Cerebellar cortex (tissue), 1 donor: ENCODE results near the gene SDK1.

Source experiments
- DNase-seq: peaks from one replicate; pipeline ENCODE4 v3.0.0-alpha.2; 2015; ENCODE audit warnings: low spot score

SDK1 gene

DNA sequence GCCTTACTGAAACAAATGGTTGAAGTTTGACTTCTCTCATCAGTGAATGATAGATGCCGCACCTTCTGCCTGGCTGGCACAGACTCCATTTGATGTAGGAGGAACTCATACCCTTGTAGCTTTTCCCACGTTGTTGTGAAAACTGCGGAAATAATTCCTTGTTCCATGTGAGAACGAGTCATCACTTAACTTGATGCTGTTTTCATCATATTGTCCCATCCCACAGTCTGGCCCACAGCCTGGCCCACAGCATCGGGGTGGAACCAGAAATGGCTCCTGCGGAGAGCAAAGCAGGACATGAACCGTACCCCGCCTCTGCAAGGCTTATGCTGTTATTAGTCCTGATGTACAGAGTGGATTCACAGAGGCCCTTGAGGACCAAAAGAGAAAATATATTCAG, 587.0 kb downstream of the SDK1 start:
- DNase-seq: no peak

GRCh38 chr7:3892157-3892556, 591.1 kb downstream of the SDK1 start:
- peak; percentile 23 for DNase-seq

- DNase-seq: peak; percentile 7
These were observed 591.6 kb downstream of the SDK1 start for GRCh38 chr7:3892686-3893085.

- no peak for DNase-seq
These were observed 592.2 kb downstream of the SDK1 start for GRCh38 chr7:3893151-3893788.

- no peak for DNase-seq
These were observed 592.7 kb downstream of the SDK1 start for GRCh38 chr7:3893789-3894153.

DNA sequence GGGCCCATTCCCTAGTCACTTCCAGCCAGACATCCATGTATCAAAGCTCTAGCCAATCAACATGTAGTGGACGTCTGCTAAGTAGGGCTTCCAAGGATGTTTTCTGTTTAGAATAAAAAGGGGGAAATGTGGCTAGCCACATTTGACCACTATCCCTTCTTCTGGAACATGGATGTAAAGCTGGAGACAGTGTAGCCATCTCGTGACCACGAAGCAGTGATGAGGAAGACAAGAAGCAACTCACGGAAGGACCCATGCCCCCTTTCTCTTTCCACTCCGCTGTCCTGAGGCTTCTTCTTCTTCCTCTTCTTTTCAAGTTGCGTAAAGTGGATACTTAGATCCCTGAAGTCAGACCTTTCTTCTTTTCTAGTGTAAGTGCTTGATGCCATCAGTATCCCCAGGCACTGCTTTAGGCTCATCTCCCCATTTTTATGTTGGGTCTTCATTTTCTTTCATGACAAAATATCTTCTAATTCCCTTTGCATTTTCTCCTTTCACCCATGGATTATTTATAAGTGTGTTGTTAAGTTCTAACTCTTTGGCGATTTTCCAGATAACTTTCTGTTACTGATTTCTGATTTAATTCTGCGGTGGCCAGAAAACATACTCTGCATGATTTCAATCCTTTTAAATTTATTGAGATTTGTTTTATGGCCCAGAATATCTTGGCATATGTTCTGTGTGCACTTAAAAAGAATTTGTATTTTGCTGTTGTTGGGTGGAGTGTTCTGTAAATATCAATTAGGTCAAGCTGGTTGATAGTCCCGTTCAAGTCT, 594.5 kb downstream of the SDK1 start:
- DNase-seq: no peak

GRCh38 chr7:3896169-3896765, 595.2 kb downstream of the SDK1 start:
- no peak for DNase-seq

DNA sequence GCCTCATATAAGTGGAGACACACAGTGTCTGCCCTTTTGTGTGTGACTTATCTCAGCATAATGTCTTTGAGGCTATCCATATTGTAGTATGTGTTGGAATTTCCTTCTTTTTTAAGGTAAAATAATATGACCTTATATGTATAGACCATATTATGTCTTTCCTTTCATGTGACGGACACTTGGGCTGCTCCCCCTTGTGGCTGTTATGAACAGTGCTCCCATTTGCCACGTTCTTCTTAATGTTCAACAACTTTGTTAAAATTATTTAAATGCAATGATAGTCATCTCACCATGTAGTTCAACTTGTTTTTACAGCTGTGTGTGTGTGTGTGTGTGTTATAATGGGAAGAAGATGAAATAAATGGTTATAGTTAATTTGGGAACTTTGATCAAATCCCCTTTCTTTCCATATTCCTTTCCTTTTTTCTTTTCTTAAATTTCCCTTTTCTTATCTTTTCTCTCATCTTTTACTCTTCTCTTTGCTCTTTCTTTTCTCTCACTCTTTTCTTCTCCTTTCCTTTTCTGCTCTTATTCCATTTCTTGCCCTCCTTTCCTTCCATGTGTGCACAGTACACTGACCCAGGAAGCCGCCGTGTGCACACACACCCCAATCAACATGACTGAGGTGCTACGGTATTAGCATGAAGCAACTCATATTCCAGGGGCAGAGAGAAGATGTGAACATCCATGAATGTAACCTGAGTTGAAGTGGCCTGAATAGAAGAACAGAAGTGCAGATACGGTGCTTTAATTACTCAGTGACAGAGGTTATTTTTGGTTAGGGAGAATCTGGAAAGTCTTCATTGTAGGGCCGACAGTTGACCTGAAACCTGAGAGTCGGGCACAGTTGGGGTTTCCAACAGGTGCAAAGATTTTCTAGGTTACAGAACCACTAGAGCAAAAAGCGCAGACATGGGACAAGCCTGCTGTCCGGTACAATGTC, 596.6 kb downstream of the SDK1 start:
- peak; percentile 17 for DNase-seq

DNA sequence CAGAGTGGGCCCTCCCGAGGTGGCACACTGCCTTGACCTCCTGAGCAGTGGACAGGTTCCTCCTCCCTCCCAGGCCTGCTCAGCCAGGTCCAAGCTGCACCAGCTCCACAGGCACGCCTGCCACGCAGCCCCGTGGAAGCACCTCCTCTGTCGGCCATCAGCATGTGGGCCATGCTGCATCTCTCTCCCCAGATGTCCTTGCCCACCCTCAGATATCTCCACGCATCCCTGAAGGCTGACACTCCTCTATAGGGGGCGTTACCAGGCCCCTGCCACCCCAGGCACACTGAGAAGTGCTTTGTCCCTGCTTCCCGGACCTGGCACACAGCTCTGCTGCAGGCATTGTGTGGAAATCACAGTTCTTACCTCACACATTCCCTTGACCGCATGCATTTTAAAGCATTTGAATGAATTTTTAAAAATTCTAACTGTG, 598.5 kb downstream of the SDK1 start:
- DNase-seq: no peak

GRCh38 chr7:3908153-3908552, 607.1 kb downstream of the SDK1 start:
- no peak for DNase-seq

- no peak for DNase-seq
These were observed 608.1 kb downstream of the SDK1 start for GRCh38 chr7:3909128-3909527.

GRCh38 chr7:3910054-3910453, 609.0 kb downstream of the SDK1 start:
- no peak for DNase-seq

DNA sequence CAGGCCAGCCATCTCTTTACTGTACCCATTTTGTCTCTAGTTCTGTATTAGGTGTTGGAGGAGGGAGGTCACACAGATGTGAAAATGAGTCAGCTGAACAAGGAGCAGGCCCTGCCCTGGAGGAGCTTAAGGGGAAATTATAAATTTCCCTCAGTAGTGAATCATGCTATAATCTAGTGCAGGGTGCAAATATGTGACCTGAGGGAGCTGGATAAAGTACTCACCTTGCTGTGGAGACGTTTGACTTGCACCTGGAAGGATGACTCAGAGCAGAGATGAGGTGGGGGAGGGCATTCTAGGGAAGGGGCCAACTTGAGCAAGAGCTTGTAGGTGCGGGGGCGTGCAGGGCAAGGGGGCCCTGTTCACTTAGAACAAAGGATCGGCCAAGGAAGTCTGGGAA, 610.6 kb downstream of the SDK1 start:
- no peak for DNase-seq

DNA sequence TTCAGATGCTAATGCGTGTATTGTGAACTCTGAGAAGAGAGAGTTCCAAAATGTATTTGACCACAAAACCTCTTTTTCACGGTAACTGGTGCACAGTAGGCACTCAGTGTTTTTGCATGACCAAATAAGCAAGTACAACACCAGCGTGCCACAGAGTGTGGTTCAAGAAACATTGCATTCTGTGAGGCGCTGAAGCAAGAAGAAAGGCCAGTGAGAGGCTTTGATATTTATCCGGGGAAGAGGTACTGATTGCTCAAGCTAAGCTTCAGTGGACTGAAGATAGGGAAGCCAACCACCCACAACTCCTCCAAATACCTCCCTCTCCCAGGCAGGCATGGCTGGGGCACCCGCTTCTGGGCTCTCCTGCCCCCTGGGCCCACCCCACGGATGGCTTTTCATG, 611.2 kb downstream of the SDK1 start:
- DNase-seq: no peak

DNA sequence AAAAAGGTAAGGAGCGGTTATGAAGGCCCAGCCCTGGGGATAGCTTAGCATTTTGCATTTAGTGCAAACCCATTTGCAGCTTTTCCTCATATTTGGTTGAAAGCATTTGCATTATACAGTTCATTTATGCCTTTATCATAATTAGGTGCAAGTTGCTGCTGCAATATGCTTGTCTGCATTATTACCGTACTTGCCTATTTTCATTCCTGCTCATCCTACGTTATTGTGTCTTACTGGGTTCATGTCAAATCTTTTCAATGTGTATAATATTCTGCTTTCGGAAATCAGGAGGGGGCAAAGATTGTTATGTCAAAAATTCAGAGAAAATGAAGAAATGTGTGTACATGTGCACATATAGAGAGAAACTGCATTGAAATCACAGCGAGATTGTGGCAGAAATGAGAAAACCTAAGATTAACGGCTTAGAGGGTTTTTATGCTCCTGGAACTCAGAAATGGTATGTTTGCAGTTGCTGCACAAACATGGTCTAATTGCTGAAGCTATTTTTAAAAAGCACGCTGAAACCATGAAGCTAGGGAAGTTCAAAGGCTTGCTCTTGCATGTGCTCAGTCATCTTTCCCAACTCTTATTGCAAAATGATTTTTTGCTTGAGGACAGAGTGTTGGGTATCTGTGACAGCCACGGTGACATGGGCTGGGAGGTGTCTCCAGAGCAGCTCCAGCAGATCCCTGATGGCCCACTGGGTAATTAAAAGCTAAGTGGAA, 613.2 kb downstream of the SDK1 start:
- DNase-seq: no peak

DNA sequence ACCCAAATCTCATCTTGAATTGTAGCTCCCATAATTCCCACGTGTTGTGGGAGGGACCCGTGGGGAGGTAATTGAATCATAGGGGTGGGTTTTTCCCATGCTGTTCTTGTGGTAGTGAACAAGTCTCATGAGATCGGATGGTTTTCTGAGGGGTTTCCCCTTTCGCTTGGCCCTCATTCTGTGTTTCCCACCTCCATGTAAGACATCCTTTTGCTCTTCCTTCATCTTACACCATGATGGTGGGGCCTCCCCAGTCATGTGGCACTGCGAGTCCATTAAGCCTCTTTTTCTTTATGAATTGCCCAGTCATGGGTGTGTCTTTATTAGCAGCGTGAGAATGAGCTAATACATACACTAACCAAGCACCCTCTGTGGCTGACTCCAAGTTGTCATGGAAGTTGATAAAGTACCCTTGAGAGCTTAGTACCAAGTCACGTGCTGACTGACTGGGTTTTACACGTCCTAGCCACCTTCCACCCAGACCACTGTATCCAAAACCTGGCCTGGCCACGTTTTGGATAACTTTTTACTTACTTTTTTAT, 614.4 kb downstream of the SDK1 start:
- DNase-seq: no peak

DNA sequence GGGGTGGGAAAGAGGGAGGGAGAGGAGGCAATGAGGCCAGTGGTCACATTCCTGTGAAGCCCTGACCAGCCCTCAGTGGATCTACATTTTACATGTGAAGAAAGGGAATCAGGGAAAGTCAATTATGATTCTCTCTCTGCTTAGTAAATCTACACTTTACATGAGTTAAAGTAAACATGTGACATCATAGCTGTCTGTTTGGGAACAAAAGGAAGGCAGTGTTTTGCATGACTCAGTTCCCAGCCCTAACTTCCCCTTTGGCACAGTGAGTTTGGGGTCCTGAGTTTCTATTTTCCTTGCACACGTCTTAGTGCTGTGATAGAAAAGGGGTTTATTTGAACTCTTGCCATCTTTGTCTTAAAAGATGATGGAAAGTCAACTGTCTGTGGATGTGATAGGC, 615.1 kb downstream of the SDK1 start:
- DNase-seq: no peak

DNA sequence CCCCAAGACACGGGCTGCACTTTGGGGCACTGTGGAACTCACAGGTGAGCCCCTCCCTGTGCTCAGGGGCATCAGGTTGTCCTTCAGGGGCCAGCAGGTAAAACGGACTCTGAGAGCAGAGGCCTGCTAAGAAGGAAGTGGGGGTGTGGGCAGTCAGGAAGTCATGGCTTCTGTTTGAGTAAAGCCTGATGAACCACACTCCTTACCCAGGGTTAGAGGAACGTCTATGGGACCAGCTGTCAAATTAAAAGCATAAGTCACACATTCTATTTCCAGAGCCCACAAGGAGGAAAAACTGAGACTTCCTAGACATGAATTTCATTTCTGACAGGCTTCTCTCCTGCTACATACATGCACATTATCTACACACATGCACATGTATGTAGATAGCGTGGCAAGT, 616.4 kb downstream of the SDK1 start:
- DNase-seq: no peak

DNA sequence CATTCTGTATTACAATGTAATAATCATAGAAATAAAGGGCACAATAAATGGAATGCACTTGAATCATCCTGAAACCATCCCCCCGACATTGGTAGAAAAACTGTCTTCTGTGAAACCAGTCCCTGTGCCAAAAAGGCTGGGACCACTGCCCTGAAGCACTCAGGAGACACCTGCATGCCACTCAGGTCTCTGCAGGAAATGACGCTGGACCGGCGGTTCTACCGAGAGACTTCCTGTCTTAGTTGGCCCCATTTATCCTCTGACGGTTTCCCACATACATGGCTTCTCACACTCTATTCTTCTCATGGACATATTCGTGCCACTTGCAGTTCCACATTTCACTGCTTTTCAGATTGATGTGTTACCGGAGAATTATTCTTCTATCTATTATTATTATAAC, 617.5 kb downstream of the SDK1 start:
- DNase-seq: no peak

DNA sequence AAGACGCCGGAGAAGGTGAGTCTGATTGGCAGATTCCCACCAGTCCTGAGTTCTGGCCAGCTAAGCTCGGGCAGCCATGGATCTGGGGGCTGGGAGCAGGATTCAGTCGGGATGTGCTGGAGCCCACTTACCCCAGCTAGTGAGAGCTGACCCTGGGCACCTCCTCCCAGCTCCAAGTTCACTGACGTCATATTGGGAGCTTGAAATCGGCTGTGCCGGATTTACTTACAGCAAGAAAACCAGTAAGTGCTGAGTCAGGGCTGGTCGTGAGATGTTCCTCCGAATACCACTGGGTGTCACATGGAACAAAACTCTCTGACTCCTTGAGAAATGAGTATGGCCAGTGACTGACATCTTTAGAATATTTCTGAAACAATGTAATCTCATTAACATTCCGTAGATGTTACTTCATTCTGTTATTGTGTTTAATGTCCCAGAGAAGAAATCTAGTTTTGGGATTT, 621.2 kb downstream of the SDK1 start:
- peak; percentile 5 for DNase-seq

DNA sequence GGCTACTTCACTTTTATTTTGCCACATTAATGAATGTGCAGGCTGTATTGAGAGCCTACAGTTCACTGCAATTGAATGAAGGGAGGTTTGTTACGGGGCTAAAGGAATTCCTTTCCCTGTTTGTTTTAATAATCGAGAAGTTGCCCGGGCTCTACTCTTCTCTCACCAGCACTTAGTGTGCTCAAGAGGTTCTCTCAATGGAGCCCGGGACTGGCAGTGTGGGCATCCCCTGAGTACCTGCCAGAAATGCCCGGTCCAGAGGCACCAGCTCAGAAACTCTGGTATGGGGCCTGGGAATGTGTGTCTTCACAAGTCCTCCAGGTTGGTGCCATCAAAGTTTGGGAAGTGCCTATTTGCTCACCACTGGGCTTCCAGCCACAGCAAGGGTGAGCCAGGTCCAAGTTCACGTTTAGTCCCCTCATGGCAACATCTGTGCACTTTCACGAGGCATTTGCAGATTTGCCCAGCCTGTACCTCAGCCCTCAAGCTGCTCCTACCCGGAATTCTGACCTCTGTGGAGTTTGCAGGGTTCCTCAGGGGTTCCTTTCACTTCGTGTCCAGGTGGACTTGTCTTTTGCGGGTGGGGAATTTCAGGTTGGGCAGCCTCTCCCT, 622.4 kb downstream of the SDK1 start:
- no peak for DNase-seq
